Body of pancreas (tissue), 4 donors: Measurements from ENCODE around the gene HIF3A.
"Not testable (repeated sequence)": the region's sequence is repeated elsewhere in the genome, so short reads cannot be mapped to it uniquely, and the experiment has no call there.

Experiments used
- POLR2A ChIP-seq, 3 donors: fragments of 450-650 bp; IDR thresholded peaks; one replicate each; pipeline ENCODE4 v1.6.1; 2016; ENCODE audit warnings: antibody characterized with exemption in 3 of 3, mild to moderate bottlenecking in 2 of 3
- TF ChIP-seq, protein P1 (sequence below), 7 experiments: fragments of 450-650 bp in 4 of 7; fragments of 200-600 bp in 3 of 7; sonication (generic) in 3 of 7; IDR thresholded peaks; one replicate each; pipeline ENCODE4 v1.5.1; 2016 to 2019; ENCODE audit warnings: antibody characterized with exemption in 7 of 7

DNA sequence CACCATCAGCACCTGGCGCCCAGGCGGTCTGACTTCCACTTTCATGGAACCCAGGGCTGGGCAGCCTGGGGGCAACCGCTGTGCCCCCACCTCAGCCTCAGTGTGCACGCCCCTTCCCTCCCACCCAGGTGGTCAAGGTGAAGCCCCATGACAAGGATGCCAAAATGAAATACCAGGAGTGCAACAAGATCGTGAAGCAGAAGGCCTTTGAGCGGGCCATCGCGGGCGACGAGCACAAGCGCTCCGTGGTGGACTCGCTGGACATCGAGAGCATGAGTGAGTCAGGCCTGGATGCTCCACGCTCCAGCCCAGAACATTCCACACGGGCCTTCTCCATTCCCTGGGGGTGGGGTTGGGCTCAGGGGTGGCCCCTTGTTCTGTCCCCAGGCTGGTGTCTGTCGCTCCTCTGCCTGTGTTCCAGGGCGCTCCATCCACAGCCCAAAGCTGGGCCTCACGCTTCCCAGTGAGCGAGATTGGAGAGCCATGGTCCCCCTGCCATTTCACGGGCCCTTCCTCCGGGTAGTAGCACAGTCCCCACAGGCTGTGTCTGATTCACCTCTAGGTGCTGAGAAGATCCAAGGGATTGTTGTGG, 78.7 kb downstream of the HIF3A start:
- TF ChIP-seq, protein P1, sequence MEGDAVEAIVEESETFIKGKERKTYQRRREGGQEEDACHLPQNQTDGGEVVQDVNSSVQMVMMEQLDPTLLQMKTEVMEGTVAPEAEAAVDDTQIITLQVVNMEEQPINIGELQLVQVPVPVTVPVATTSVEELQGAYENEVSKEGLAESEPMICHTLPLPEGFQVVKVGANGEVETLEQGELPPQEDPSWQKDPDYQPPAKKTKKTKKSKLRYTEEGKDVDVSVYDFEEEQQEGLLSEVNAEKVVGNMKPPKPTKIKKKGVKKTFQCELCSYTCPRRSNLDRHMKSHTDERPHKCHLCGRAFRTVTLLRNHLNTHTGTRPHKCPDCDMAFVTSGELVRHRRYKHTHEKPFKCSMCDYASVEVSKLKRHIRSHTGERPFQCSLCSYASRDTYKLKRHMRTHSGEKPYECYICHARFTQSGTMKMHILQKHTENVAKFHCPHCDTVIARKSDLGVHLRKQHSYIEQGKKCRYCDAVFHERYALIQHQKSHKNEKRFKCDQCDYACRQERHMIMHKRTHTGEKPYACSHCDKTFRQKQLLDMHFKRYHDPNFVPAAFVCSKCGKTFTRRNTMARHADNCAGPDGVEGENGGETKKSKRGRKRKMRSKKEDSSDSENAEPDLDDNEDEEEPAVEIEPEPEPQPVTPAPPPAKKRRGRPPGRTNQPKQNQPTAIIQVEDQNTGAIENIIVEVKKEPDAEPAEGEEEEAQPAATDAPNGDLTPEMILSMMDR (IDR thresholded peaks at IDR 0.05): not testable (repeated sequence)
- not testable (repeated sequence) for TF ChIP-seq POLR2A (IDR thresholded peaks at IDR 0.05)
